Adrenal gland (tissue), 5 donors: Measurements from ENCODE around the gene MAL.

Experiments
- CTCF ChIP-seq, 6 experiments: fragments of 450-650 bp in 4 of 6; fragments of 200-600 bp in 2 of 6; sonication (generic) in 1 of 6; IDR thresholded peaks; 1 replicate in 5 of 6; 2 replicates in 1 of 6; pipeline versions ENCODE4 v1.5.1 to v1.8.0; 2016 to 2021; ENCODE audit warnings: antibody characterized with exemption in 6 of 6, mild to moderate bottlenecking in 2 of 6, moderate library complexity in 1 of 6
- POLR2A ChIP-seq, 2 donors: fragments of 450-650 bp; IDR thresholded peaks; one replicate each; pipeline ENCODE4 v1.6.1; 2017; ENCODE audit warnings: antibody characterized with exemption in 2 of 2, mild to moderate bottlenecking in 2 of 2, moderate library complexity in 1 of 2
- donor health status: DM: no; HTN: no; CAD: no.

GRCh38 chr2:95007822-95008221 is 17.7 kb upstream of the MAL start:
- TF ChIP-seq CTCF (IDR thresholded peaks at IDR 0.05) (no peak), POLR2A (IDR thresholded peaks at IDR 0.05) (no peak)
